Spleen (tissue), 11 donors: Measurements from ENCODE around the gene LPP. TPM values are rescaled to one million over a fixed set of nuclear protein-coding genes. Genes with fewer than 3 reads are reported as not detected.

Experiments
- DNase-seq: peaks from one replicate; pipeline ENCODE4 v3.0.0-alpha.2; 2020
- H3K27ac ChIP-seq, 8 donors: fragments of 200-600 bp; sonication (generic) in 7 of 8; 1 replicate in 4 of 8; 2 replicates in 4 of 8; pipeline versions ENCODE4 v1.5.0 to v1.8.0; 2016 to 2021; ENCODE audit warnings: inconsistent platforms in 4 of 8, mild to moderate bottlenecking in 4 of 8, moderate library complexity in 1 of 8
- H3K27me3 ChIP-seq, 7 donors: fragments of 200-600 bp; sonication (generic) in 6 of 7; replicated peaks in 1 of 7; 1 replicate in 4 of 7; 2 replicates in 3 of 7; pipeline versions ENCODE4 v1.5.0 to v1.8.0; 2016 to 2021; ENCODE audit warnings: inconsistent platforms in 3 of 7, mild to moderate bottlenecking in 1 of 7
- H3K36me3 ChIP-seq, 6 donors: fragments of 200-600 bp; sonication (generic) in 5 of 6; 1 replicate in 4 of 6; 2 replicates in 2 of 6; pipeline versions ENCODE4 v1.5.0 to v1.8.0; 2016 to 2021; ENCODE audit warnings: inconsistent platforms in 2 of 6
- H3K4me1 ChIP-seq, 6 donors: fragments of 200-600 bp; sonication (generic) in 5 of 6; 1 replicate in 3 of 6; 2 replicates in 3 of 6; pipeline versions ENCODE4 v1.5.0 to v1.8.0; 2016 to 2021; ENCODE audit warnings: inconsistent platforms in 3 of 6
- H3K4me3 ChIP-seq, 8 donors: fragments of 200-600 bp; sonication (generic) in 7 of 8; 1 replicate in 4 of 8; 2 replicates in 4 of 8; pipeline versions ENCODE4 v1.5.0 to v1.8.0; 2016 to 2021; ENCODE audit warnings: inconsistent platforms in 4 of 8, mild to moderate bottlenecking in 4 of 8, moderate library complexity in 2 of 8
- H3K9me3 ChIP-seq, 8 donors: fragments of 200-600 bp; sonication (generic) in 7 of 8; 1 replicate in 4 of 8; 2 replicates in 4 of 8; pipeline versions ENCODE4 v1.5.0 to v1.8.0; 2016 to 2021; ENCODE audit warnings: inconsistent platforms in 4 of 8
- POLR2A ChIP-seq, 3 donors: fragments of 450-650 bp; IDR thresholded peaks; one replicate each; pipeline ENCODE4 v1.5.1; 2017; ENCODE audit warnings: antibody characterized with exemption in 3 of 3, mild to moderate bottlenecking in 1 of 3
- POLR2AphosphoS5 ChIP-seq, 3 donors: sonication (generic); formaldehyde crosslinking; IDR thresholded peaks; one replicate each; pipeline ENCODE4 v1.5.1; 2017; ENCODE audit warnings: antibody characterized with exemption in 3 of 3
- WGBS, 5 donors: extraction: QIAGEN DNeasy Blood & Tissue Kit in 3 of 5; methylation state at CpG; one replicate each; pipeline versions ENCODE4 v1.1.5 to v1.1.7; 2013 to 2018; 5-methylcytosine and 5-hydroxymethylcytosine counted together
- intact Hi-C: fragments of 100-400 bp; cut with DNase I; formaldehyde crosslinking; loops from one replicate; pipeline ENCODE4 v1.15.0; 2023; ENCODE audit warnings: low total_unique reads
- polyA plus RNA-seq, 3 donors: library from polyadenylated mRNA; stranded (reverse); fragments of 200-250 nt; gene quantifications; one replicate each; pipeline ENCODE4 v1.2.1, GENCODE V29; 2013
- total RNA-seq, 7 donors: library from RNA; depleted of rRNA in 3 of 7; stranded (reverse); fragments of >200 nt in 3 of 7; fragmentation: NEBNext Ultra II Directional in 4 of 7; extraction: Animal tissue kit (Norgen Biotek cat#: 25700) in 4 of 7; gene quantifications; one replicate each; pipeline versions ENCODE4 v1.1.0 to v1.2.1, GENCODE V29; 2016 to 2021
- TF ChIP-seq, protein P1 (sequence below), 11 experiments: fragments of 200-600 bp in 7 of 11; fragments of 450-650 bp in 4 of 11; sonication (generic) in 4 of 11; IDR thresholded peaks in 8 of 11; conservative IDR thresholded peaks in 3 of 11; 1 replicate in 7 of 11; 2 replicates in 4 of 11; pipeline versions ENCODE4 v1.4.0 to v1.8.0; 2016 to 2021; ENCODE audit warnings: antibody characterized with exemption in 11 of 11, inconsistent platforms in 4 of 11, mild to moderate bottlenecking in 1 of 11
- donor health status: healthy with polysubstance abuse.
- donor health status: DM: no; HTN: no; CAD: no; lungs with moderate emphysema.
- donor health status: DM: no; HTN: no; CAD: no.
- donor health status: Bipolar disorder and iron deficiency.
- donor health status: healthy.
- donor health status: DM: no; HTN: no; CAD: no.
- donor health status: DM: yes; HTN: yes; CAD: no.

The LPP gene
- total and polyA plus RNA-seq, 10 donors, result 2.4 to 270 (median 156) TPM

DNA sequence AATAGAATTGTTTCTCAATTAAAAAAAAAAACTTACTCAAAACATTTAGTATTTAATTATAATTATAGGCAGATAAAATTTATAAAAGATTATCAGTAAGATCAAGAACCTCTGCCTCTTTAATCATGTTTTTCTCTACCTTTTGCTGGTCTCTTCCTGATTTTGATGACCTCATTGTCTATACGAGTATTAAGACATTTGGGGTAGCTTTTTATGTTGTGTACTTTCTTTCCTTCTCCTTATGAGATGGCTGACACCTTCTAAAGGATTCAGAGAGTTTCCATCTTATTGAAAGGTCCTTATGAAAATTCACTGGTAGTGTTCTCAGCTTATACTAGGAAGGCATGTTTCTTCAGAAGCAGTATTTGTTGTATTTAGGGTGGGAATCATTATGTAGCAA is 426.3 kb downstream of the LPP start:
- H3K27ac ChIP-seq, result no peak overlapping the region
- no peaks in the 10 kb centered on the region for H3K36me3 ChIP-seq
- no peaks in the 10 kb centered on the region for H3K27me3 ChIP-seq
- no peaks in the 10 kb centered on the region for H3K9me3 ChIP-seq
- peaks cover 5 to 69% (median 42%) of the 10 kb centered on the region in 6 donors for H3K4me1 ChIP-seq
- no peak for DNase-seq
- 48 to 67% (median 62%) methylated on average over 1 of the region's 1 CpG for WGBS, 5 donors
- intact Hi-C loops, result no loop called here
- TF ChIP-seq POLR2AphosphoS5 (IDR thresholded peaks at IDR 0.05) (no peak), POLR2A (IDR thresholded peaks at IDR 0.05) (no peak)
- TF ChIP-seq, protein P1, sequence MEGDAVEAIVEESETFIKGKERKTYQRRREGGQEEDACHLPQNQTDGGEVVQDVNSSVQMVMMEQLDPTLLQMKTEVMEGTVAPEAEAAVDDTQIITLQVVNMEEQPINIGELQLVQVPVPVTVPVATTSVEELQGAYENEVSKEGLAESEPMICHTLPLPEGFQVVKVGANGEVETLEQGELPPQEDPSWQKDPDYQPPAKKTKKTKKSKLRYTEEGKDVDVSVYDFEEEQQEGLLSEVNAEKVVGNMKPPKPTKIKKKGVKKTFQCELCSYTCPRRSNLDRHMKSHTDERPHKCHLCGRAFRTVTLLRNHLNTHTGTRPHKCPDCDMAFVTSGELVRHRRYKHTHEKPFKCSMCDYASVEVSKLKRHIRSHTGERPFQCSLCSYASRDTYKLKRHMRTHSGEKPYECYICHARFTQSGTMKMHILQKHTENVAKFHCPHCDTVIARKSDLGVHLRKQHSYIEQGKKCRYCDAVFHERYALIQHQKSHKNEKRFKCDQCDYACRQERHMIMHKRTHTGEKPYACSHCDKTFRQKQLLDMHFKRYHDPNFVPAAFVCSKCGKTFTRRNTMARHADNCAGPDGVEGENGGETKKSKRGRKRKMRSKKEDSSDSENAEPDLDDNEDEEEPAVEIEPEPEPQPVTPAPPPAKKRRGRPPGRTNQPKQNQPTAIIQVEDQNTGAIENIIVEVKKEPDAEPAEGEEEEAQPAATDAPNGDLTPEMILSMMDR (IDR thresholded peaks at IDR 0.05 in 8 of 11, conservative IDR thresholded peaks at IDR 0.05 in 3 of 11), result no peak
- no peak overlapping the region for H3K4me3 ChIP-seq

DNA sequence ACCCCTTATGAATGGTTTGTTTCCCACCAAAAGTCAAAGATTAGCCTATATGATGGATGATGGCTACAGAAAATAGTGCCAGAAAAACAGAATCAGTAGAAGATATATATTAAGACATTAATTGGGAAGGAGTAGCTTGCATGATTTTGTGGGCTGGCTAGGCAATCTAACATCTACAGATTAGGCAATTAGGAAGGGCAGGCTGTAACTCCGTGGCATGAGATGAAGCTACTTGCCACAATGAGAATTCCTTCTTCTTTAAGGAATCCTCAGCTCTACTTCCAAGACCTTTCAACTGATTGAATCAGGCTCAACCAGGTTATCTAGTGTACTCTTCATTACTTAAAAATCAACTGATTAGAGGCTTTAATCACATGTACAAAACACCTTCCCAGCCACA is 426.7 kb downstream of the LPP start:
- Histone ChIP-seq H3K36me3 (no peaks in the 10 kb centered on the region), H3K4me1 (peaks cover 5 to 73% (median 43%) of the 10 kb centered on the region in 6 donors), H3K27ac (no peak overlapping the region), H3K9me3 (no peaks in the 10 kb centered on the region), H3K27me3 (no peaks in the 10 kb centered on the region), H3K4me3 (no peak overlapping the region)
- DNase-seq, result no peak
- TF ChIP-seq, protein P1 (IDR thresholded peaks at IDR 0.05 in 8 of 11, conservative IDR thresholded peaks at IDR 0.05 in 3 of 11), result no peak
- TF ChIP-seq POLR2A (IDR thresholded peaks at IDR 0.05) (no peak), POLR2AphosphoS5 (IDR thresholded peaks at IDR 0.05) (no peak)
- intact Hi-C loops, result no loop called here
- 63 to 87% (median 73%) methylated on average over 1 of the region's 1 CpG for WGBS, 5 donors

DNA sequence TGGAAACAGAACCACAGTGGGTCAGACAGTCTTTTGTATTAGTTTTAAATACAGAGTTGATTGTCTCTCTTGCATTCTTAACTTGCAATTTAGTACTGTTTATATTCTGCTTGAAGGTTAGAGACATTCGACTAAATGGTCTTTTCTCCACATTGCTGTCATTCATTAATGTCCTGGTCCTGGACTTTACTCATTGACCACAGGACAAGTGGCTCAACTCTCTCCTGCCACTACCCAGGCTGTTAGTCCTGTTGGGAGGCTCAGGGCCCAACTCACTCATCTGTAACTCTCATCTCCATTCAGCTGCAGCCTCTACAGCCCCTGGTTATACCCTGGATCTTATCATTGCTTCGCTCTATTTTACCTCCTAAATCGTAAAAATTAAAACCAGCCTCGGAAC is 427.4 kb downstream of the LPP start:
- Histone ChIP-seq H3K27me3 (no peaks in the 10 kb centered on the region), H3K27ac (peak overlapping the region in 2 of 8 donors; percentile 21 to 55), H3K9me3 (no peaks in the 10 kb centered on the region), H3K4me1 (peaks cover 5 to 76% (median 43%) of the 10 kb centered on the region in 6 donors), H3K36me3 (no peaks in the 10 kb centered on the region), H3K4me3 (no peak overlapping the region)
- no peak for DNase-seq
- intact Hi-C loops, result no loop called here
- WGBS, 5 donors, result 86 to 88% (median 88%) methylated on average over 4 of the region's 4 CpGs
- TF ChIP-seq POLR2AphosphoS5 (IDR thresholded peaks at IDR 0.05) (no peak), POLR2A (IDR thresholded peaks at IDR 0.05) (no peak)
- TF ChIP-seq, protein P1 (IDR thresholded peaks at IDR 0.05 in 8 of 11, conservative IDR thresholded peaks at IDR 0.05 in 3 of 11), result no peak

DNA sequence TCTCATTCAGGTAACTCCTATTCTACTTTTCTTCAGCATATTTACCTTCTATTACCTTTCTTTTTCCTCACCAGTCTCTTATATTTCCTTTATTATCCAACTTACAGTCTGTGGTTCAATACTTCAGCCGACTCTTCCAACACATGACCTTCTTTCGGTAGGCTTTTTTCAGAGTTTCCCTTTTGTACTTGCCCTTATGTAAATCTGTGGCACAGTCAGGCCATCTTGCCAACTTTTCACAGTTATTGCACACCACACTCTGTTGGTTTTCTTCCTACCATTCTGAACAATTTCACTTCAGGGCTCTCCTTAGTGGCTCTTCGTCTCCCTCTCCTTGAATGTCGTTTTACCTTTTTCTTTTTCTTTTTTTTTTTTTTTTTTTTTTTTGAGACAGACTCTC is 427.8 kb downstream of the LPP start:
- peak overlapping the region in 3 of 8 donors; percentile 7 to 55 (median 21) for H3K27ac ChIP-seq
- WGBS, 5 donors, result 33 to 52% (median 41%) methylated on average over 4 of the region's 4 CpGs
- intact Hi-C loops, result no loop called here

More for the DNA sequence above, 427.8 kb downstream of the LPP start:
- Histone ChIP-seq H3K4me1 (peaks cover 5 to 76% (median 43%) of the 10 kb centered on the region in 6 donors), H3K36me3 (no peaks in the 10 kb centered on the region), H3K27me3 (no peaks in the 10 kb centered on the region), H3K9me3 (no peaks in the 10 kb centered on the region), H3K4me3 (no peak overlapping the region)
- TF ChIP-seq, protein P1 (IDR thresholded peaks at IDR 0.05 in 8 of 11, conservative IDR thresholded peaks at IDR 0.05 in 3 of 11), result no peak
- no peak for TF ChIP-seq POLR2A (IDR thresholded peaks at IDR 0.05)
- TF ChIP-seq POLR2AphosphoS5 (IDR thresholded peaks at IDR 0.05), result no peak
- DNase-seq, result no peak
